Measurements from ENCODE around the gene LRP8. TPM values are rescaled to one million over a fixed set of nuclear protein-coding genes. Genes with fewer than 3 reads are reported as not detected.

LRP8 gene
- total and polyA plus RNA-seq, 9 of the 15 experiments (the other 6 are each of a cell fraction or from before 2014, with no cell fraction given): 7.1 to 56.1 (median 31.3) TPM

DNA sequence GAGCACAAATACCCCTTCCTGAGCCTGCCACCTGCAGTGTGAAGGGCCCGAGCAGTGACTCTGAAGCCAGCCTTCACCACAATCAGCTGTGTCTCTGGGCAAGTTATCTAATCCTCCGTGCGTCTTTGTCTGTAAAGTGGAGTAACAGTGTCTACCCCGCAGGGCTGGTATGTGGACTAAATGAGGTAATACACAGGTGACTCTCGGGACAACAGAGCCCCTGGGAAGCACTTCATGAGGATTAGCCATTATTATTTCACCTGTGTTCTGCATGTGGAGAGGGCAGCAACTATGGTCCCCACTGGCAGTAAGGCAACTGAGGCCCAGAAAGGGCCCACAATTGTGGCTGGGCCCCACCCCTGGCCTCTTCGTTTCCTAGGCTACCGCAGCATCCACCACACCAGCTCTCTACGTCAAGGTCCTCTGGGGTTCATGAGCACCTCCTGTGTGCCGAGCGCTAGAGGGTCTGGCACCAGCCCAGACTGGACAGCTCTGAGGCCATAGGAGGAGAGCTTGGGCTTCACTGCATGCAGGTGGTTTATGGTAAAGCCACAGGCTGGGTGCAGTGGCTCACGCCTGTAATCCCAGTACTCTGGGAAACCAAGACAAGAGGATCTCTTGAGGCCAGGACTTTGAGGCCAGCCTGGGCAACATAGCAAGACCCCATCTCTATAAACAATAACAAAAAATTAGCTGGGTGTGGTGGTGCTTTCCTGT is 41.3 kb upstream of the LRP8 start:
- POLR2A ChIA-PET: interaction anchor here (0.7 to 2.1 kb wide), 4 partner anchors 17 to 43 kb away, joined by 3 to 5 read pairs (median 4); no protein-coding TSS in a partner anchor

More for the DNA sequence above, 41.3 kb upstream of the LRP8 start:
- peaks cover 6% of the 10 kb centered on the region for H3K9me1 ChIP-seq (ENCODE audit: control insufficient read depth, insufficient read depth, low read length)
- H3K4me3 ChIP-seq: no peak overlapping the region
- no peak overlapping the region for H3K27ac ChIP-seq (ENCODE audit: extremely low read depth, low read depth, low read length)
- TF ChIP-seq POLR2B (IDR thresholded peaks at IDR 0.05; ENCODE audit: low read depth, partially characterized antibody) (no peak), MCM5 (IDR thresholded peaks at IDR 0.05; ENCODE audit: low read depth) (no peak), JUN (IDR thresholded peaks at IDR 0.05; ENCODE audit: borderline replicate concordance, low read depth, low read length) (no peak), JUN (CRISPR knock-in tag; IDR thresholded peaks at IDR 0.05; ENCODE audit: borderline replicate concordance) (no peak), ZNF121 (CRISPR knock-in tag; conservative IDR thresholded peaks at IDR 0.05) (peak; percentile 83)
- 42% methylated on average over 11 of the region's 11 CpGs for WGBS (ENCODE audit: insufficient coverage, low coverage, missing lambda C conversion rate)
- no peaks in the 10 kb centered on the region for H3K9me3 ChIP-seq (replicated peaks; ENCODE audit: control insufficient read depth, insufficient read depth, low read depth, low read length)
- peaks cover 6% of the 10 kb centered on the region for H4K20me1 ChIP-seq (replicated peaks; ENCODE audit: control insufficient read depth, insufficient read depth, low read length)
- H3K36me3 ChIP-seq (ENCODE audit: control insufficient read depth, insufficient read depth, low read length): no peaks in the 10 kb centered on the region
- no peaks in the 10 kb centered on the region for H3K79me2 ChIP-seq (ENCODE audit: control insufficient read depth, insufficient read depth, low read length)
- in situ Hi-C loops (cut with MboI) (no loop called here), intact Hi-C loops (cut with micrococcal nuclease) (loop anchor here (2.0 kb wide), 1 partner anchor 42 kb away; no protein-coding TSS in a partner anchor)
- H3K27me3 ChIP-seq (ENCODE audit: control insufficient read depth in 2 of 2, insufficient read depth in 2 of 2, low read length in 2 of 2): peaks cover 7 to 33% of the 10 kb centered on the region in 2 experiments
- no peak overlapping the region for H3K4me2 ChIP-seq (ENCODE audit: insufficient read depth, low read length)
- H3K9ac ChIP-seq (ENCODE audit: insufficient read depth in 1 of 2, low read depth in 2 of 2, low read length in 2 of 2): 0 out of 4 replicates have a peak overlapping the region, but pooled peaks of 1 of the 2 experiments have one; percentile 67
- no peak for ATAC-seq
- no TSS peak for BruUV-seq (replicated peaks)
- peak; percentile 19 for FAIRE-seq
- no peak overlapping the region for H2AFZ ChIP-seq (ENCODE audit: low read depth, low read length)
- DNase-seq (ENCODE audit: extremely low read depth in 1 of 4, low spot score in 3 of 4): no peak
- H3K4me1 ChIP-seq (replicated peaks in 1 of 2; ENCODE audit: control insufficient read depth in 2 of 2, insufficient read depth in 2 of 2, low read length in 2 of 2): peaks cover 20 to 34% of the 10 kb centered on the region in 2 experiments
- CTCF ChIA-PET (ENCODE audit: low intra/inter-chr PET ratio): no interaction called here

Measured in K562 (cell line).